K562 (cell line): ENCODE results near the gene MOSPD3. TPM values are rescaled to one million over a fixed set of nuclear protein-coding genes. Genes with fewer than 3 reads are reported as not detected.

Experiments used
- ATAC-seq: fragments of 200-7000 bp; cut with Tn5 transposase; 3 replicates; pipeline ENCODE4 v1.9.1; 2020; ENCODE audit warnings: moderate library complexity
- BruUV-seq: library from RNA; stranded (reverse); fragments of 400-500 nt; replicated peaks from 2 replicates; lab custom pipeline; 2021; lab: Mats Ljungman, UMichigan
- CTCF ChIA-PET: fragments of 300-600 bp; formaldehyde crosslinking; extraction: SDS; loops from one replicate; lab custom pipeline; 2021; ENCODE audit warnings: low intra/inter-chr PET ratio; lab: Yijun Ruan, JAX
- POLR2A ChIA-PET: fragments of 300-600, 350-650 bp; sonication (Branson Sonifier 250); formaldehyde crosslinking; extraction: SDS; loops from one replicate; lab custom pipeline; 2021; ENCODE audit warnings: antibody characterized with exemption, inconsistent platforms; lab: Yijun Ruan, JAX
- DNase-seq, 4 experiments: peaks; one replicate each; pipeline versions ENCODE4 v3.0.0 to v3.0.0-alpha.2; 2011 to 2018; ENCODE audit warnings: low spot score in 3 of 4, mixed read lengths in 3 of 4; ENCODE audit errors: extremely low read depth in 1 of 4
- FAIRE-seq: peaks from 2 replicates; lab custom pipeline; 2011; peaks lifted over from hg19 to GRCh38; lab: Jason Lieb, UNC
- H2AFZ ChIP-seq: 2 replicates; pipeline ENCODE4 v1.6.0; 2011; ENCODE audit warnings: low read depth, low read length, control low read depth, inconsistent platforms
- H3K27ac ChIP-seq: fragments of 200-600 bp; 3 replicates; pipeline ENCODE4 v1.8.0; 2011; ENCODE audit warnings: low read depth, mild to moderate bottlenecking, control low read depth, inconsistent platforms, low read length, moderate library complexity, mixed read lengths; ENCODE audit errors: extremely low read depth
- H3K27me3 ChIP-seq, 2 experiments: fragments of 300-600 bp in 1 of 2; 2 replicates in 1 of 2; 3 replicates in 1 of 2; pipeline versions ENCODE4 v1.6.0 to v1.8.0; 2011; ENCODE audit warnings: inconsistent platforms in 2 of 2, low read length in 2 of 2, mild to moderate bottlenecking in 1 of 2, mixed read lengths in 1 of 2, moderate library complexity in 1 of 2; ENCODE audit not compliant: control insufficient read depth in 2 of 2, insufficient read depth in 2 of 2
- H3K36me3 ChIP-seq: fragments of 300-600 bp; 3 replicates; pipeline ENCODE4 v1.8.0; 2011; ENCODE audit warnings: mild to moderate bottlenecking, low read length, inconsistent platforms; ENCODE audit not compliant: control insufficient read depth, insufficient read depth
- H3K4me1 ChIP-seq, 2 experiments: fragments of 200-600 bp in 1 of 2; replicated peaks in 1 of 2; 2 replicates in 1 of 2; 3 replicates in 1 of 2; pipeline versions ENCODE4 v1.5.1 to v1.8.0; 2011; ENCODE audit warnings: inconsistent platforms in 2 of 2, low read length in 2 of 2, mild to moderate bottlenecking in 1 of 2, mixed read lengths in 1 of 2, moderate library complexity in 1 of 2; ENCODE audit not compliant: control insufficient read depth in 2 of 2, insufficient read depth in 2 of 2
- H3K4me2 ChIP-seq: 2 replicates; pipeline ENCODE4 v1.6.1; 2011; ENCODE audit warnings: low read length, control low read depth, inconsistent platforms, mixed read lengths; ENCODE audit not compliant: insufficient read depth
- H3K4me3 ChIP-seq: fragments of 200-600 bp; sonication (generic), shearing (Covaris generic); 2 replicates; pipeline ENCODE4 v1.5.1; 2016; ENCODE audit warnings: control low read depth, inconsistent platforms
- H3K79me2 ChIP-seq: fragments of 200-600 bp; 3 replicates; pipeline ENCODE4 v1.8.0; 2011; ENCODE audit warnings: low read length, inconsistent platforms; ENCODE audit not compliant: control insufficient read depth, insufficient read depth
- H3K9ac ChIP-seq, 2 experiments: 2 replicates each; pipeline versions ENCODE4 v1.6.0 to v1.6.1; 2011; ENCODE audit warnings: low read depth in 2 of 2, low read length in 2 of 2, control low read depth in 1 of 2, inconsistent platforms in 1 of 2, mild to moderate bottlenecking in 1 of 2, mixed read lengths in 1 of 2; ENCODE audit not compliant: insufficient read depth in 1 of 2
- H3K9me1 ChIP-seq: one replicate; pipeline ENCODE4 v1.6.0; 2011; ENCODE audit warnings: inconsistent platforms, mild to moderate bottlenecking, low read length, moderate library complexity; ENCODE audit not compliant: control insufficient read depth, insufficient read depth
- H3K9me3 ChIP-seq: replicated peaks from 2 replicates; pipeline ENCODE4 v1.5.1; 2011; ENCODE audit warnings: low read depth, low read length, inconsistent platforms; ENCODE audit not compliant: control insufficient read depth, insufficient read depth
- H4K20me1 ChIP-seq: replicated peaks from 2 replicates; pipeline ENCODE4 v1.6.1; 2011; ENCODE audit warnings: low read length, inconsistent platforms, mixed read lengths; ENCODE audit not compliant: control insufficient read depth, insufficient read depth
- BCL6 ChIP-seq: fragments of 250-450 bp; sonication (Bioruptor Pico); IDR thresholded peaks from 2 replicates; pipeline ENCODE4 v1.4.0; 2020
- CREM ChIP-seq: IDR thresholded peaks from 2 replicates; pipeline ENCODE4 v1.6.1; 2014; ENCODE audit warnings: antibody characterized with exemption, low read depth
- CTBP1 ChIP-seq: fragments of 450-650 bp; IDR thresholded peaks from 2 replicates; pipeline ENCODE4 v1.6.1; 2016; ENCODE audit warnings: borderline replicate concordance
- EP300 ChIP-seq: IDR thresholded peaks from 2 replicates; pipeline ENCODE4 v1.6.1; 2012; ENCODE audit warnings: low read length, improper control_type of control experiment
- HDAC3 ChIP-seq: fragments of 450-650 bp; IDR thresholded peaks from 2 replicates; pipeline ENCODE4 v1.6.1; 2018; ENCODE audit warnings: borderline replicate concordance, mild to moderate bottlenecking, moderate library complexity; ENCODE audit not compliant: partially characterized antibody
- MAFG ChIP-seq: fragments of 450-650 bp; conservative IDR thresholded peaks from 2 replicates; pipeline ENCODE4 v1.6.1; 2016; ENCODE audit warnings: missing genetic modification characterization, missing compliant biosample characterization
- RBM25 ChIP-seq: fragments of 200-400 bp; formaldehyde crosslinking; IDR thresholded peaks from 2 replicates; pipeline ENCODE4 v1.6.1; 2018; ENCODE audit warnings: low read length, low read depth, moderate library complexity; ENCODE audit not compliant: severe bottlenecking
- YY1 ChIP-seq, 3 experiments: IDR thresholded peaks; 2 replicates each; pipeline ENCODE4 v1.6.1; 2011; ENCODE audit warnings: low read length in 2 of 3, mild to moderate bottlenecking in 2 of 3, moderate library complexity in 2 of 3, borderline replicate concordance in 1 of 3, control low read depth in 1 of 3, low read depth in 1 of 3; ENCODE audit not compliant: insufficient read depth in 3 of 3, insufficient replicate concordance in 2 of 3, control insufficient read depth in 1 of 3, insufficient read length in 1 of 3; ENCODE audit errors: extremely low read depth in 1 of 3
- ZNF121 ChIP-seq: sonication (generic); formaldehyde crosslinking; conservative IDR thresholded peaks from 2 replicates; pipeline ENCODE4 v1.8.0; 2022; ENCODE audit warnings: missing genetic modification reagents
- ZNF766 ChIP-seq: fragments of 200-800 bp; sonication (Bioruptor generic); conservative IDR thresholded peaks from 2 replicates; pipeline ENCODE4 v1.6.1; 2016; ENCODE audit warnings: missing genetic modification characterization, missing compliant biosample characterization
- WGBS: fragments of 100-300 bp; shearing (Covaris generic); methylation state at CpG from one replicate; pipeline ENCODE4 v1.1.6; 2016; ENCODE audit warnings: low coverage, mixed read lengths; ENCODE audit not compliant: insufficient coverage; ENCODE audit errors: missing lambda C conversion rate; 5-methylcytosine and 5-hydroxymethylcytosine counted together
- in situ Hi-C: fragments of 300-500 bp; cut with MboI; formaldehyde crosslinking; loops from 4 replicates; pipeline ENCODE4 v1.15.0; 2018; ENCODE audit warnings: inconsistent platforms, mixed read lengths
- intact Hi-C: fragments of 100-400 bp; cut with micrococcal nuclease; formaldehyde crosslinking; loops from 2 replicates; pipeline ENCODE4 v1.14.2; 2022
- polyA plus RNA-seq, 8 experiments: library from polyadenylated mRNA; depleted of rRNA in 4 of 8; stranded (reverse) in 5 of 8; unstranded in 3 of 8; fragments of >200 nt; fragmentation: Nextera tagmentation in 2 of 8; fragmentation: Illumina TruSeq in 1 of 8; extraction: Ambion mirVana in 2 of 8; extraction: Trizol in 1 of 8; gene quantifications; 2 replicates each; pipeline versions ENCODE4 v1.2.1 to v1.2.3, GENCODE V29; 2011 to 2014; ENCODE audit warnings: inconsistent platforms in 1 of 8, missing spikeins in 1 of 8
- total RNA-seq, 7 experiments: library from RNA; depleted of rRNA in 6 of 7; stranded (reverse); fragments of >200 nt in 6 of 7; fragmentation: Illumina TruSeq in 2 of 7; extraction: Trizol in 2 of 7; gene quantifications; 2 replicates each; pipeline versions ENCODE4 v1.2.1 to v1.2.3, GENCODE V29; 2011 to 2021; ENCODE audit warnings: low replicate concordance in 1 of 7
- TF ChIP-seq, protein P1 (sequence below), 2 experiments: fragments of 450-650 bp; IDR thresholded peaks; 2 replicates each; pipeline ENCODE4 v1.6.1; 2018; ENCODE audit warnings: mild to moderate bottlenecking in 2 of 2, low read depth in 1 of 2; ENCODE audit not compliant: partially characterized antibody in 2 of 2

MOSPD3 gene
- total and polyA plus RNA-seq, 9 of the 15 experiments (the other 6 are each of a cell fraction or from before 2014, with no cell fraction given) = 1.4 to 32.1 (median 7.3) TPM

DNA sequence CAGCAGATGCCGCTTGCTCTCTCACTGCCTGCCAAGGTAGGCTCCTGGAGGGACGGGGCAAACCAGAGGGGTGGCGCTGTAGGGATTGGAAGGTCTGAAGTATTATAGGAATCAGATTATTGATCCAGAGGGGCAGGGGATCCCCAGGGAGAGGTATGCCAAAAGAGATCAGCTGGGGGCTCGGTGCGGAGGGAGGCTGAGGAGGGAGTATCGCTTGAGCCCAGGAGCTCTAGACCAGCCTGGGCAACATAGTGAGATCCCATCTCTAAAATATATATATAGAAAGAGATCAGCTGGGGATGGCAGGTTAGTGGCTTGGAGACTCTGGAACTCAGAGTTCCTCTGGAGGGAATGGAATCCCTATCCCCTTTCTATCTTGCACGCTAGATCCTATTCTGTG is 17.2 kb upstream of the MOSPD3 start:
- intact Hi-C loops = no loop called here
- H2AFZ ChIP-seq = no peak overlapping the region
- no peak overlapping the region for H3K4me2 ChIP-seq
- no peak overlapping the region; a peak in 1 of 4 replicates for H3K9ac ChIP-seq
- H3K9me1 ChIP-seq = no peaks in the 10 kb centered on the region
- no peak overlapping the region for H3K4me3 ChIP-seq
- no peak for FAIRE-seq
- H3K9me3 ChIP-seq = no peaks in the 10 kb centered on the region
- TF ChIP-seq ZNF121 = peak; percentile 50; the same call in 1 of the 2 replicates
- no peak for TF ChIP-seq MAFG (tag)
- peak; percentile 10 for TF ChIP-seq RBM25
- ChIA-PET POLR2A (interaction anchor here (0.6 to 1.2 kb wide), 3 partner anchors 9 to 165 kb away, joined by 3 to 5 read pairs (median 3); partner anchors contain the start of gene FBXO24), CTCF (no interaction called here)
- no peaks in the 10 kb centered on the region for H4K20me1 ChIP-seq
- 69% methylated on average over 7 of the region's 7 CpGs for WGBS
- no peak for DNase-seq
- ATAC-seq = no peak
- no peaks in the 10 kb centered on the region for H3K79me2 ChIP-seq
- no peaks in the 10 kb centered on the region for H3K36me3 ChIP-seq
- H3K4me1 ChIP-seq = peaks cover 0 to 7% of the 10 kb centered on the region in 2 experiments; a peak in 3 of 5 replicates
- in situ Hi-C loops = no loop called here
- no peak overlapping the region for H3K27ac ChIP-seq
- BruUV-seq = no TSS peak
- H3K27me3 ChIP-seq = no peaks in the 10 kb centered on the region

DNA sequence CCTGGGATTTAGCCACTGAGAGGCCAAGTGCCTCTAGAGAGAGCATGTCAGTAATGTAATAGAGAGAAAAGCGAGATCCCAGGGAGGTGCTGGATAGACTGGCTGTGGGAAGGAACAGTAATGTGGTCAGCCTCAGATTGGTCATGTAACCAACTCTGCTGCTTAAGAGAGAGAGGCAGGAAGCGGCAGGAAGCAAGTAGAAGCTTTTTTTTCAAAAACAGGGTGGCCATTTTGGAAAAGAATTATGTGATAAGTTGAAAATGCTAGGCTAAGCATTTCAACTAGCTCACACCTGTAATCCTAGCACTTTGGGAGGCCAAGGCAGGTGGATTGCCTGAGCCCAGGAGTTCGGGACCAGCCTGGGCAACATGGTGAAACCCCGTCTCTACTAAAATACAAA is 13.9 kb upstream of the MOSPD3 start:
- 60% methylated on average over 4 of the region's 4 CpGs for WGBS
- Histone ChIP-seq H3K4me1 (peaks cover 19 to 35% of the 10 kb centered on the region in 2 experiments), H3K4me3 (no peak overlapping the region), H3K4me2 (no peak overlapping the region), H3K9ac (peak overlapping the region in 1 of 2 experiments; percentile 77; a peak in 1 of 4 replicates), H3K9me1 (peaks cover 5% of the 10 kb centered on the region), H3K27ac (peak overlapping the region; percentile 33; the same call in 1 of the 3 replicates), H3K9me3 (no peaks in the 10 kb centered on the region), H4K20me1 (no peaks in the 10 kb centered on the region), H2AFZ (peak overlapping the region; percentile 75), H3K36me3 (no peaks in the 10 kb centered on the region), H3K79me2 (no peaks in the 10 kb centered on the region), H3K27me3 (no peaks in the 10 kb centered on the region)
- intact Hi-C loops = no loop called here
- CTCF ChIA-PET = no interaction called here
- DNase-seq (no peak), ATAC-seq (no peak), FAIRE-seq (peak; percentile 37)
- in situ Hi-C loops = no loop called here
- no TSS peak for BruUV-seq
- POLR2A ChIA-PET = interaction anchor here (1.0 to 1.3 kb wide), 2 partner anchors 12 to 14 kb away, joined by 3 read pairs; partner anchors contain the start of gene MOSPD3
- TF ChIP-seq CREM = no peak
- TF ChIP-seq CTBP1 = no peak
- TF ChIP-seq BCL6 (CRISPR knock-in tag) = no peak
- no peak for TF ChIP-seq ZNF766 (CRISPR knock-in tag)
- no peak for TF ChIP-seq HDAC3
- peak in 1 of 3 experiments; percentile 76 for TF ChIP-seq YY1 (IDR thresholded peaks at IDR 0.05; ENCODE audit: borderline replicate concordance in 1 of 3, control insufficient read depth in 1 of 3, extremely low read depth in 1 of 3, insufficient read depth in 3 of 3, insufficient read length in 1 of 3, insufficient replicate concordance in 2 of 3, low read depth in 1 of 3, low read length in 2 of 3)
- TF ChIP-seq, protein P1, sequence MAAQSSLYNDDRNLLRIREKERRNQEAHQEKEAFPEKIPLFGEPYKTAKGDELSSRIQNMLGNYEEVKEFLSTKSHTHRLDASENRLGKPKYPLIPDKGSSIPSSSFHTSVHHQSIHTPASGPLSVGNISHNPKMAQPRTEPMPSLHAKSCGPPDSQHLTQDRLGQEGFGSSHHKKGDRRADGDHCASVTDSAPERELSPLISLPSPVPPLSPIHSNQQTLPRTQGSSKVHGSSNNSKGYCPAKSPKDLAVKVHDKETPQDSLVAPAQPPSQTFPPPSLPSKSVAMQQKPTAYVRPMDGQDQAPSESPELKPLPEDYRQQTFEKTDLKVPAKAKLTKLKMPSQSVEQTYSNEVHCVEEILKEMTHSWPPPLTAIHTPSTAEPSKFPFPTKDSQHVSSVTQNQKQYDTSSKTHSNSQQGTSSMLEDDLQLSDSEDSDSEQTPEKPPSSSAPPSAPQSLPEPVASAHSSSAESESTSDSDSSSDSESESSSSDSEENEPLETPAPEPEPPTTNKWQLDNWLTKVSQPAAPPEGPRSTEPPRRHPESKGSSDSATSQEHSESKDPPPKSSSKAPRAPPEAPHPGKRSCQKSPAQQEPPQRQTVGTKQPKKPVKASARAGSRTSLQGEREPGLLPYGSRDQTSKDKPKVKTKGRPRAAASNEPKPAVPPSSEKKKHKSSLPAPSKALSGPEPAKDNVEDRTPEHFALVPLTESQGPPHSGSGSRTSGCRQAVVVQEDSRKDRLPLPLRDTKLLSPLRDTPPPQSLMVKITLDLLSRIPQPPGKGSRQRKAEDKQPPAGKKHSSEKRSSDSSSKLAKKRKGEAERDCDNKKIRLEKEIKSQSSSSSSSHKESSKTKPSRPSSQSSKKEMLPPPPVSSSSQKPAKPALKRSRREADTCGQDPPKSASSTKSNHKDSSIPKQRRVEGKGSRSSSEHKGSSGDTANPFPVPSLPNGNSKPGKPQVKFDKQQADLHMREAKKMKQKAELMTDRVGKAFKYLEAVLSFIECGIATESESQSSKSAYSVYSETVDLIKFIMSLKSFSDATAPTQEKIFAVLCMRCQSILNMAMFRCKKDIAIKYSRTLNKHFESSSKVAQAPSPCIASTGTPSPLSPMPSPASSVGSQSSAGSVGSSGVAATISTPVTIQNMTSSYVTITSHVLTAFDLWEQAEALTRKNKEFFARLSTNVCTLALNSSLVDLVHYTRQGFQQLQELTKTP (IDR thresholded peaks at IDR 0.05; ENCODE audit: low read depth in 1 of 2, partially characterized antibody in 2 of 2) = no peak
- no peak for TF ChIP-seq EP300
